Lower leg skin (tissue), 3 donors: ENCODE results near the gene SOHLH1.

ENCODE experiments used
- CTCF ChIP-seq, 3 donors: fragments of 450-650 bp; IDR thresholded peaks; one replicate each; pipeline ENCODE4 v1.5.1; 2016; ENCODE audit warnings: antibody characterized with exemption in 3 of 3, mild to moderate bottlenecking in 3 of 3, moderate library complexity in 2 of 3
- POLR2A ChIP-seq, 2 donors: fragments of 450-650 bp; IDR thresholded peaks; one replicate each; pipeline ENCODE4 v1.6.1; 2016 to 2017; ENCODE audit warnings: antibody characterized with exemption in 2 of 2, mild to moderate bottlenecking in 1 of 2, moderate library complexity in 1 of 2

DNA sequence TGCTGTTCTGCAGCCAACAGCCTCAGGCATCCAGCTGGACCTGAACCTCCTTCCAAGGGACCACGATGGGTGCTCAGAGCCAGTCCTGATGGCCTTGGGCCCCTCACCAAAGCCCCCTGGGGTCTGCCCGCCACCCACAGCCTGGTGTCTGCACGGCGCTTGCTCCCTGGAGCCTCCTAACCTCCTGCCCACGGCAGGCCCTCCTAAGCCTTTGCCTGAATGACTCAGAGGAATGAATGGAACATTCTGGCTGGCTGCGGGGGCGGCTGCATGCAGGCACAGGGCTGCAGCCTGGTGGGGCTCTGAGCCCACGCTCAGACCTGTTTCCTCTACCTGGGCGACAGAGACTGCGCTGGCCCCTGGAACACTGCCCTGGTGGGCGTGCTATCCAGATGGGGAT, 6.9 kb downstream of the SOHLH1 start:
- TF ChIP-seq CTCF (IDR thresholded peaks at IDR 0.05) (no peak), POLR2A (IDR thresholded peaks at IDR 0.05) (no peak)
